DND-41 (cell line): ENCODE results near the gene RBKS.

Experiments
- EZH2 ChIP-seq: IDR thresholded peaks from 3 replicates; pipeline ENCODE4 v1.6.1; 2012; ENCODE audit warnings: borderline replicate concordance, low read depth, mild to moderate bottlenecking, moderate library complexity, low read length, inconsistent platforms; ENCODE audit not compliant: severe bottlenecking
- TF ChIP-seq, protein P1 (sequence below): IDR thresholded peaks from 2 replicates; pipeline ENCODE4 v1.5.1; 2012; ENCODE audit warnings: borderline replicate concordance, low read length, moderate library complexity, mild to moderate bottlenecking; ENCODE audit not compliant: poor library complexity, severe bottlenecking; ENCODE audit errors: extremely low read depth

DNA sequence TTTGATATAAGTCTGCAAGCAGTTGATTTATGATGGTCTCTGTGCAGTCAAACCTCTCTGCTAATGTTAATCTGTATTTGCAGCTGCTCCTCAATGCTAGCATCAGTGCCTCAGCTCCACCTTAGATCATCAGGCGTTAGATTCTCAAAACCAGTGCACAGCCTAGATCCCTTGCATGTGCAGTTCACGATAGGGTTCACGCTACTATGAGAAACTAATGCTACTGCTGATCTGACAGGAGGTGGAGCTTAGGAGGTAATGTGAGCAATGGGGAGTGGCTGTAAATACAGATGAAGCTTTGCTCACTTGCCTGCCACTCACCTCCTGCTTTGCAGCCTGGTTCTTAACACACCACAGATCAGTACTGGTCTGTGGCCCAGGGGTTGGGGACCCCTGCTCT, 18.4 kb downstream of the RBKS start:
- TF ChIP-seq, protein P1, sequence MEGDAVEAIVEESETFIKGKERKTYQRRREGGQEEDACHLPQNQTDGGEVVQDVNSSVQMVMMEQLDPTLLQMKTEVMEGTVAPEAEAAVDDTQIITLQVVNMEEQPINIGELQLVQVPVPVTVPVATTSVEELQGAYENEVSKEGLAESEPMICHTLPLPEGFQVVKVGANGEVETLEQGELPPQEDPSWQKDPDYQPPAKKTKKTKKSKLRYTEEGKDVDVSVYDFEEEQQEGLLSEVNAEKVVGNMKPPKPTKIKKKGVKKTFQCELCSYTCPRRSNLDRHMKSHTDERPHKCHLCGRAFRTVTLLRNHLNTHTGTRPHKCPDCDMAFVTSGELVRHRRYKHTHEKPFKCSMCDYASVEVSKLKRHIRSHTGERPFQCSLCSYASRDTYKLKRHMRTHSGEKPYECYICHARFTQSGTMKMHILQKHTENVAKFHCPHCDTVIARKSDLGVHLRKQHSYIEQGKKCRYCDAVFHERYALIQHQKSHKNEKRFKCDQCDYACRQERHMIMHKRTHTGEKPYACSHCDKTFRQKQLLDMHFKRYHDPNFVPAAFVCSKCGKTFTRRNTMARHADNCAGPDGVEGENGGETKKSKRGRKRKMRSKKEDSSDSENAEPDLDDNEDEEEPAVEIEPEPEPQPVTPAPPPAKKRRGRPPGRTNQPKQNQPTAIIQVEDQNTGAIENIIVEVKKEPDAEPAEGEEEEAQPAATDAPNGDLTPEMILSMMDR, result no peak
- TF ChIP-seq EZH2, result no peak
